DLD1 (cell line): ENCODE measurements around the gene REG1B.

ENCODE experiments used
- in situ Hi-C: cut with HindIII; loops from 2 replicates; pipeline ENCODE4 v1.10.0; 2017; ENCODE audit warnings: low sequenced_read_pairs

The REG1B gene

GRCh38 chr2:79087785-79088364 is at the start of gene REG1B:
REG1B (minus strand) TSS chr2:79087993; CDS start chr2:79087612, 381 bp downstream.
- in situ Hi-C loops: no loop called here

- in situ Hi-C loops: no loop called here
Observed at GRCh38 chr2:79131687-79132086, 43.9 kb upstream of the REG1B start.

- in situ Hi-C loops: no loop called here
Observed at GRCh38 chr2:79129804-79130203, 42.0 kb upstream of the REG1B start.

GRCh38 chr2:79129260-79129659 is 41.5 kb upstream of the REG1B start:
- in situ Hi-C loops: no loop called here

- in situ Hi-C loops: no loop called here
Observed at GRCh38 chr2:79128406-79128805, 40.6 kb upstream of the REG1B start.

GRCh38 chr2:79125721-79125985 is 37.9 kb upstream of the REG1B start:
- in situ Hi-C loops: no loop called here

- in situ Hi-C loops: no loop called here
Observed at GRCh38 chr2:79124907-79125720, 37.3 kb upstream of the REG1B start.

- in situ Hi-C loops: no loop called here
Observed at GRCh38 chr2:79122676-79123075, 34.9 kb upstream of the REG1B start.

- in situ Hi-C loops: no loop called here
Observed at GRCh38 chr2:79120194-79120713, 32.5 kb upstream of the REG1B start, which contains the start of gene REG1A. REG1A (plus strand) TSS chr2:79120488; CDS start chr2:79120862, 374 bp downstream.

GRCh38 chr2:79116997-79117928 is 29.5 kb upstream of the REG1B start:
- in situ Hi-C loops: no loop called here

GRCh38 chr2:79114797-79115494 is 27.2 kb upstream of the REG1B start:
- in situ Hi-C loops: no loop called here

GRCh38 chr2:79112269-79112668 is 24.5 kb upstream of the REG1B start:
- in situ Hi-C loops: no loop called here

GRCh38 chr2:79105259-79105658 is 17.5 kb upstream of the REG1B start:
- in situ Hi-C loops: no loop called here

- in situ Hi-C loops: no loop called here
Observed at GRCh38 chr2:79103214-79103613, 15.4 kb upstream of the REG1B start.

- in situ Hi-C loops: no loop called here
Observed at GRCh38 chr2:79101024-79101423, 13.2 kb upstream of the REG1B start.

GRCh38 chr2:79100285-79100684 is 12.5 kb upstream of the REG1B start:
- in situ Hi-C loops: no loop called here

- in situ Hi-C loops: no loop called here
Observed at GRCh38 chr2:79099140-79099686, 11.4 kb upstream of the REG1B start.

GRCh38 chr2:79097843-79098242 is 10.1 kb upstream of the REG1B start:
- in situ Hi-C loops: no loop called here

- in situ Hi-C loops: no loop called here
Observed at GRCh38 chr2:79090693-79091092, 2.9 kb upstream of the REG1B start.

GRCh38 chr2:79086255-79086654 is 1.5 kb downstream of the REG1B start:
- in situ Hi-C loops: no loop called here
